Measurements from ENCODE around the gene AGAP1.

The AGAP1 gene

DNA sequence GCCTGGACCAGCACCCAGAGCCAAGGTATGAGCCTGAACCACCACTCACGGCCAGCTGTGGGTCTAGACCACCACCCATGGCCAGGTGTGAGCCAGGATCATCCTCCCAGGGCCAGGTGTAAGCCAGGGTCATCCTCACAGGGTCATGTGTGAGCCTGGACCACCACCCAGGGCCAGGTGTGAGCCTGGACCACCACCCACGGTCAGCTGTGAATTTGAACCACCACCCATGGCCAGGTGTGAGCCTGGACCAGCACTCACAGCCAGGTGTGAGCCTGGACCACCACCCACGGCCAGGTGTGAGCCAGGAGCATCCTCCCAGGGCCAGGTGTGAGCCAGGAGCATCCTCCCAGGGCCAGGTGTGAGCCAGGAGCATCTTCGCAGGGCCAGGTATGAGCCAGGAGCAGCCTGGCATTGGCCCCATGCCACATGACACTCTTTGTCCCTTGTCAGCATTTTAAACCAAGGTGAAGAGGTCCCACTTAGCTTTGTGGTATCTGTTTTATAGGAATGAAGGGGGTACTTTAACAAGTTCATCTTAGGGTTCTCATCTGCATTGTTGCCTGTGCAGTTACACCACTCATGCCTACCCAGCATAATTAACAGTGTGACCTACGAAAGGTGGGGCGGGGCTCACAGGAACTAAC is 71.2 kb downstream of the AGAP1 start:
- H3K27me3 Mint-ChIP-seq: no peaks in the 10 kb centered on the region
- DNase-seq (ENCODE audit: low spot score in 2 of 2) (no peak), ATAC-seq (replicated peaks; ENCODE audit: extremely low read depth, poor library complexity, severe bottlenecking) (no peak)
- H3K36me3 Mint-ChIP-seq (ENCODE audit: insufficient read depth): no peaks in the 10 kb centered on the region
- H3K4me3 Mint-ChIP-seq: no peak overlapping the region
- no peak overlapping the region for H3K27ac Mint-ChIP-seq (ENCODE audit: low read depth)
- H3K9me3 Mint-ChIP-seq: no peaks in the 10 kb centered on the region
- peaks cover 17% of the 10 kb centered on the region for H3K4me1 Mint-ChIP-seq

DNA sequence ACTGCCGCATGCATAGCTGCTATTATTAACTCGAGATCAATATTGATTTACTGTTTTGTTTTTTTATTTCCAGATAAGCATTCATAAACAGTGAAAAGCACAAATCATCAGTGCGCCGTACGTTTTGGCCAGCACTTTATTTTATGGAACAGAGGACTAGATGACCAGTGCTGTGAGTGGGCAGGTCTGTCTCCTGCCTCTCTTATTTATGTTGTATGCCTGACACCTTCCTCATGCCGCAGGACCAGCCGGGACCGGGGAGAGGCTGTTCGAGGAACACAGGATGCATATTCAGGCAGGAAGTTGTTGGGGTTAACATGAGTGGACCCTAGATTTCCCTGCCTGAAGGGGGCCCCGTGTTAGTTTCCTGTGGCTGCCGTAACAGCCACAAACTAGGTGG is 72.6 kb downstream of the AGAP1 start:
- Mint-ChIP-seq H3K36me3 (ENCODE audit: insufficient read depth) (no peaks in the 10 kb centered on the region), H3K27ac (ENCODE audit: low read depth) (no peak overlapping the region), H3K27me3 (no peaks in the 10 kb centered on the region), H3K4me3 (no peak overlapping the region), H3K9me3 (no peaks in the 10 kb centered on the region), H3K4me1 (peaks cover 17% of the 10 kb centered on the region)
- DNase-seq (ENCODE audit: low spot score in 2 of 2) (no peak), ATAC-seq (replicated peaks; ENCODE audit: extremely low read depth, poor library complexity, severe bottlenecking) (no peak)

DNA sequence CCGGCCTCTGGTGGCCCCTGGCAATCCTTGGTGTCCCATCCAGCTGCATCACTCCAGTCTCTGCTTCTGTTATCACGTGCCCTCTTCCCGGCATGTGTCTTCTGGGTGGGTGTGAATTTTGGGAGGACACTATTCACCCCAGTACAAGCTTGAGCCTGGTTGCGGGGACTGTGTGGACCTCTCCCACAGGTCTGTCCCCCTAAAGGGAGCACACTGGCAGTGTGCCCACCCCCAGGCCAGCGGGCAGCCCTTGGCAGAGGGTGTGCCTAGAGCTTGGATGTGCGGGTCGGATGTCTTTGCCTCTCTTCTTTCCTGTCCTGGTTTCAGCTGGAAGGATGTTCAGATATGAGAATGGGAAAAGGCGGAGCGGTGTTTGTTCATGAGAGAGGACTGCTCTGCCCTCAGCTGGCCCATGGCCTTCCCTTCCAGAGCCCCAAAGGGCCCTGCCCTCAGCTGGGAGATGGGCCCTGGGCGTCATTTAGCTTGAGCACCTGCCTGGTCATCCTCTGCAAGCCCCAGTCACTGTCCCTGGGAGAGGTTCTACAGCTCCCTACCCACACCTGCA is 73.2 kb downstream of the AGAP1 start:
- H3K27me3 Mint-ChIP-seq: no peaks in the 10 kb centered on the region
- H3K9me3 Mint-ChIP-seq: no peaks in the 10 kb centered on the region
- no peak for DNase-seq (ENCODE audit: low spot score in 2 of 2)
- ATAC-seq (replicated peaks; ENCODE audit: extremely low read depth, poor library complexity, severe bottlenecking): no peak
- H3K36me3 Mint-ChIP-seq (ENCODE audit: insufficient read depth): no peaks in the 10 kb centered on the region
- no peak overlapping the region for H3K4me3 Mint-ChIP-seq
- peaks cover 17% of the 10 kb centered on the region for H3K4me1 Mint-ChIP-seq
- no peak overlapping the region for H3K27ac Mint-ChIP-seq (ENCODE audit: low read depth)

DNA sequence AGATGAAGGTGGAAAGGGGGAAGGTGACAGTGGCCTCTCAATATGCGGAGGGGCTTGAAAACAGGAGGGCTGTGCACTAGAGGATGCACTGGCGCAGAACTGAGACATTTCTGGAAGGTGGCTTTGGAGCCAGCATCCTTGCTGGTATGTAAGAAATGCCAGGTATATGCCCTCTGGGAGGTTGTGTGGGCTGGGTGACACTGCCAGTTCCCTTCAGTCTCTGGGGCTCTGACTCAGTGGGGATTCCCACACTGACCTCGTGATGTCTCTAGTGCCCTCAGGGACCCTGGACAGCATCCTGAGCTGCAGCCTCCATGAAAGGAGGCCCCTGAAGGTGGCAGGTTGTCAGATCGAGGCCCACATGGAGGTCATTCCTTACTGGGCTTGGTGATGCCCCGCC is 74.0 kb downstream of the AGAP1 start:
- Mint-ChIP-seq H3K9me3 (no peaks in the 10 kb centered on the region), H3K4me3 (no peak overlapping the region), H3K27ac (ENCODE audit: low read depth) (no peak overlapping the region), H3K36me3 (ENCODE audit: insufficient read depth) (no peaks in the 10 kb centered on the region), H3K27me3 (no peaks in the 10 kb centered on the region), H3K4me1 (peaks cover 17% of the 10 kb centered on the region)
- DNase-seq (ENCODE audit: low spot score in 2 of 2) (no peak), ATAC-seq (replicated peaks; ENCODE audit: extremely low read depth, poor library complexity, severe bottlenecking) (no peak)

DNA sequence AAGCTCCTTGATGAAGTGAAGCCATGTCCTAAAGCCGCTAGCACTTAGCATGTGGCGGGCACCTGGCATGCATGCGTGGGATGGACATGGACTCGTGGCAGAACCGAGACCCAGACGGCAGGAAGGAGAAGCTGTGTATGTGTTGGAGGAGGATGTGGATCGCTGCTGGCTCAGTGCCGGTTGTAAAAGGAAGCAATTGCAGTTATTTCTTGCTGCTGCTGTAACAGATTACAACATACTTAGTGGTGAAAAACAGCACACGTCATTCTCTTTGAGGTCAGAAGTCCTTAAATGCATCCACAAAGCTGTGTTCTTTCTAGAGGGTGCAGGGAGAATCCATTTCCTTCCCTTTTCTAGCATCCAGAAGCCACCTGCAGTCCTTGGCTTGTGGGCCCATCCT is 74.6 kb downstream of the AGAP1 start:
- ATAC-seq (replicated peaks; ENCODE audit: extremely low read depth, poor library complexity, severe bottlenecking) (no peak), DNase-seq (ENCODE audit: low spot score in 2 of 2) (no peak)
- H3K9me3 Mint-ChIP-seq: no peaks in the 10 kb centered on the region
- H3K36me3 Mint-ChIP-seq (ENCODE audit: insufficient read depth): no peaks in the 10 kb centered on the region
- no peak overlapping the region for H3K27ac Mint-ChIP-seq (ENCODE audit: low read depth)
- H3K27me3 Mint-ChIP-seq: no peaks in the 10 kb centered on the region
- H3K4me1 Mint-ChIP-seq: peaks cover 12% of the 10 kb centered on the region
- H3K4me3 Mint-ChIP-seq: no peak overlapping the region

DNA sequence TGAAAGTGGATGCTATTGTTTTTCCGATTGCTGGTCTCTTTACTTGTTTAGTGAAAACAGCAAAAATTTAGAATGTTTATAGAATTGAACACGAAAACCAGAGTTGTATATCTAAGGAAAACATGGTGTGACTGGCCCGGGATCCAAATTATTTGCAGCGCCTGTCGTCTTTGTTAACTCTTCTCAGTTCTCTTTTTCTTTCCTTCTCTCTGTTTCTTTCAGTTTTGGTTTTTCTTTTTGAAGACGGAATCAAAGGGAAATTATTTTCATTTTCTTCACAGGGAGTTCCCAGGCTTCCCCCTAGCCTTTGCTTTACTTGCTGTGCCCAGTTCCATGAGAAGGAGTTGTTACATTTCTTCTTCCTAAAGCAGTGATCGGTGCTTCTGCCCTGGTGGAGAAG is 76.0 kb downstream of the AGAP1 start:
- no peak for DNase-seq (ENCODE audit: low spot score in 2 of 2)
- H3K4me1 Mint-ChIP-seq: peaks cover 11% of the 10 kb centered on the region
- no peaks in the 10 kb centered on the region for H3K9me3 Mint-ChIP-seq
- no peak for ATAC-seq (replicated peaks; ENCODE audit: extremely low read depth, poor library complexity, severe bottlenecking)
- no peaks in the 10 kb centered on the region for H3K36me3 Mint-ChIP-seq (ENCODE audit: insufficient read depth)
- no peak overlapping the region for H3K4me3 Mint-ChIP-seq
- H3K27me3 Mint-ChIP-seq: no peaks in the 10 kb centered on the region
- H3K27ac Mint-ChIP-seq (ENCODE audit: low read depth): no peak overlapping the region

DNA sequence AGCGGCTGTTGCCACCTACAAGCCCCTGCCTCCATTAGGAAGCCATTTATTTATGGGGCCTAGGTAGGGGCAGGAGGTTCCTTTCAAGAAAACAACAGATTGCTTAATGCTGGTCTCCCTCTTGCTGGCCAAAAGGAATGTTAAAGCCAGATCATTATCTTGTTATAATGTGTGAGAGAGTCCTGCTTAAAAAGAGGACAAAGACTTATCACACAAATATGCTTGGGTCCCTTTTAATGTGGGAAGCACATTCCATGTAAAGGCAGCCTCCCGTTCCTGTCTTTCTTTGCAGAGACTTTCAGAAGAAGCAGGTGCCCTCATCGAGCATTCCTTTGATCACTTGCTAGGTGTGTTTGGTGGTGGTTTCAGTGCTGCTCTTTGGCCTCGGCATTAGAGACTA is 76.4 kb downstream of the AGAP1 start:
- H3K36me3 Mint-ChIP-seq (ENCODE audit: insufficient read depth): no peaks in the 10 kb centered on the region
- no peak overlapping the region for H3K4me3 Mint-ChIP-seq

DNA sequence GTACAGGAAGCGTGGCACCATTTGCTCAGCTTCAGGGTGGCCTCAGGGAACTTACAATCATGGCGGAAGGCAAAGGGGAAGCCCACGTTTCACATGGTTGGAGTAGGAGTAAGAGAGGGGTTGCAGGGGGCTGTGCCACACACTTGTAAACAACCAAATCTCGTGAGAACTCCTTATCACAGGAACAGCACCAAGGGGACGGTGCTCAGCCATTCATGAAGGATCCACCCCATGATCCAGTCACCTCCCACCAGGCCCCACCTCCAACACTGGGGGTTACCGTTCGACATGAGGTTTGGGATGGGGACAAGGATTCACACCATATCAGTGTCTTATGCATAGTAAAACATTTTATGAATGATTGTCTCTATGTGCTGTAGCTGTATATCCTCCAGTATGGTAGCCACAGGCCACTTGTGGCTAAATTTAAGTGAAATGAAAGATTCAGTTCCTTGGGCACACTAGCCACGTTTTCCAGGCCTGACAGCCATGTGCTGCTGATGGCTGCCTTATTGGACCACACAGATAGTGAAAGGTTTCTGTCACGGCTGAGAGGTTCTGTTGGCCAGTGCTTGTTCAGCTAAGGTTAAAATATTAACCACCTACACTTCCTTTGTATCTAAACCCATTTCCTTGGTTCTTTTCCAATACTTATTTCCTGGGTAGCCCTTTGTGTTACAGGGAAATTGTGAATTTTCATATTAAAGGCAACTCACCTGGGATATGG is 77.3 kb downstream of the AGAP1 start:
- DNase-seq (ENCODE audit: low spot score in 2 of 2): no peak
- H3K4me1 Mint-ChIP-seq: peaks cover 11% of the 10 kb centered on the region
- no peak for ATAC-seq (replicated peaks; ENCODE audit: extremely low read depth, poor library complexity, severe bottlenecking)
- H3K9me3 Mint-ChIP-seq: no peaks in the 10 kb centered on the region
- H3K27me3 Mint-ChIP-seq: no peaks in the 10 kb centered on the region
- H3K4me3 Mint-ChIP-seq: no peak overlapping the region
- no peak overlapping the region for H3K27ac Mint-ChIP-seq (ENCODE audit: low read depth)
- H3K36me3 Mint-ChIP-seq (ENCODE audit: insufficient read depth): no peaks in the 10 kb centered on the region

More for the DNA sequence above, 76.4 kb downstream of the AGAP1 start:
- no peak for ATAC-seq (replicated peaks; ENCODE audit: extremely low read depth, poor library complexity, severe bottlenecking)
- DNase-seq (ENCODE audit: low spot score in 2 of 2): no peak
- Mint-ChIP-seq H3K27ac (ENCODE audit: low read depth) (no peak overlapping the region), H3K27me3 (no peaks in the 10 kb centered on the region), H3K9me3 (no peaks in the 10 kb centered on the region), H3K4me1 (peaks cover 11% of the 10 kb centered on the region)

DNA sequence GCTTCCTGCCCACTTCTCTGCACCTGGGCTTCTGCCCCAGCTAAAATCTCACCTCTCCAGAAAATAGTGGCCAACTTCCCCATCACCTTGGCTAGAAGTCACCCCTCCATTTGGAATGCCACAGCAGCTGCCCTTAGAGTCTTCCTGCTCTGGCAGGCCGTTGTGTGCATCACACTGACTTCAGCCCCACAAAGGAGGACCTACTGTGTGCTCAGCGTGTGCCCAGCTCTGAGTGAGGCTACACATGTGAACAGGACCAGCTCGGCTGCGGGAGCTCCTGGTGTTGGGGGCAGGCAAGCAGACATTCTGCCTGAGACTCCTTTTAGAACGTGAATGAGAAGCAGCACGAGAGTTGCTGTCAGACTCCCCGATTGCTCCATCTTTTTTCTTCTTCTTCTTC is 78.7 kb downstream of the AGAP1 start:
- Mint-ChIP-seq H3K27me3 (no peaks in the 10 kb centered on the region), H3K4me1 (peaks cover 7% of the 10 kb centered on the region), H3K27ac (ENCODE audit: low read depth) (peak overlapping the region; percentile 7), H3K4me3 (no peak overlapping the region), H3K36me3 (ENCODE audit: insufficient read depth) (no peaks in the 10 kb centered on the region), H3K9me3 (no peaks in the 10 kb centered on the region)
- no peak for ATAC-seq (replicated peaks; ENCODE audit: extremely low read depth, poor library complexity, severe bottlenecking)
- no peak for DNase-seq (ENCODE audit: low spot score in 2 of 2)

DNA sequence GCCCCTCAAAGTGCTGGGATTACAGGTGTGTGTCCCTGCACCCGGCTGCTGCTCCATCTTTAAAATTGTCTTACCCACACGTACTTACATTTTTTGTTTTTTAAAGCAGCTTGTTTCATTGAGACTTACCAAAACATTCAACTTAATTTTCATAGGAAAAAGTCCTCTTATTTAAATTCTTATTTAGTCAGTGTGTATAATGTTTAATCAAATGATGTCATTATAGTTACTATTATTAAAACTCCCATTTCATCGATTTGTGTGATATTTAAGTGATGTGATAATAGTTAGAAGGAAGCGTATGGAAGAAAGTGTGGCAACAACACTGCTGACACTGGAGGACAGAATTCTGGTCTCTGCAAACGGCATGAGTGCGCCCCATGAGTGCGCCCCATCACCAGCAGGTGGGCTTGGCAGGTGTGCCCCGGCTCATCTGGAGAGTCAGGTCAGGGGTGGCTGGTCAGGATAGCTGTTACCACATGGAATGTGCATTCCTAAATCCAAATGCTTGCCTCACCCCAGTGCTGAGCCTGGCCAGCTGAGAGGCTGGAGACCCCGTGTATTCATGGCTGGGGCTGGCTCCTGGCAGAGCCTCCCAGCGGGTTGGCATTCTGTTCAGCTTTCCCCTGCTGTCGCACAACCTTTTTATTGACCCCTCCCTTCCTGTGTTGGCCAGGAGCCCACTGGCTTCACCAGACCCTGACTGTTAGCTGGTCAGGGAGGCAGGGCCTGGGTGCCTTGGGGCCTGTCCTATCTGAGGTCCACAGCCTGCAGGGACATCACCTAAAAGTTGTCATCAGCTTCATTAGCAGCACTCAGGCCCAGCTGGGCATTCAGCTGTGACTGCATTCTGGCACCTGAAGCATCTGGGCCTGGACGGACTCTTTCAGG is 79.7 kb downstream of the AGAP1 start:
- Mint-ChIP-seq H3K9me3 (no peaks in the 10 kb centered on the region), H3K36me3 (ENCODE audit: insufficient read depth) (no peaks in the 10 kb centered on the region), H3K4me3 (no peak overlapping the region), H3K27ac (ENCODE audit: low read depth) (peak overlapping the region; percentile 7), H3K4me1 (peaks cover 6% of the 10 kb centered on the region), H3K27me3 (no peaks in the 10 kb centered on the region)
- DNase-seq (ENCODE audit: low spot score in 2 of 2) (no peak), ATAC-seq (replicated peaks; ENCODE audit: extremely low read depth, poor library complexity, severe bottlenecking) (no peak)

DNA sequence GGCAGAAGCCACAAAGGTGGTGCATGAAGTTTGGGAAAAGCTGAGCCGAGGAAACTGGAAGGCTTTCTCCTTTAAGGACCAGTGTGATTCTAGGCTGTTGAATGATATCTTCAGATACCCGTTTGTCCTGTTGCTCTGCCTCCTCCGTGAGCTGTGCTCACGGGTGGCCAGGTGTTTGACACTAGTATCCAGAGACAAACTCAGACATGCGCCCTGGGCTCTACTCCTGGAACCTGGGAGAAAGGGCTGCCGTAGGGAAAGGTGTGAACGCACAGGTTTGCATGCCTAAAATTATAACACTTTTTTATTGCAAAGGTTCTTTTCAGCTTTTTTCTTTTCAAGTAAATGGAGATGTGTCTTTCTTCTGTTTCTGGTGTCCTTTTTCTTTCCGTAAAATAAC is 81.6 kb downstream of the AGAP1 start:
- Mint-ChIP-seq H3K4me3 (no peak overlapping the region), H3K4me1 (peaks cover 14% of the 10 kb centered on the region), H3K9me3 (no peaks in the 10 kb centered on the region), H3K27ac (ENCODE audit: low read depth) (no peak overlapping the region), H3K36me3 (ENCODE audit: insufficient read depth) (no peaks in the 10 kb centered on the region), H3K27me3 (no peaks in the 10 kb centered on the region)
- DNase-seq (ENCODE audit: low spot score in 2 of 2) (no peak), ATAC-seq (replicated peaks; ENCODE audit: extremely low read depth, poor library complexity, severe bottlenecking) (no peak)

DNA sequence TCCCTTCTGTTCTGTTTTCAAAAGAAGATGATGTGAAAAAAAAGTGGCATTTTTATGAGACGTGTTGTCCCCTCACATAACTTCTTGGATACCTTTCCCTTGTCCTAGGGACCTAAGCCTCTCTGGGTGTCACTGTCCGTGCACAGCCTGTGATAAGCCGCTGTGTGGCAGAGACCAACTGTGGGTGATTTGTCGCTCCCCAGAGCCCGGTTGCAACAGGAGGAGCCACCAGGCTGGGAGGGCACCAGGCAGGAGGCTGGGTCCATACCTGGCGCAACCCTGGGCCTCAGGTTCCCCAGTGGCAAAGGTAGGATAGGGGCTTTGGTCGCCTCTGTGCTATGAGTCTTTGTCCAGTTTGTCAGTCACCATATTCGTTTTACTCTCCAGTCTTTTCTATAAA is 82.1 kb downstream of the AGAP1 start:
- H3K4me1 Mint-ChIP-seq: peaks cover 18% of the 10 kb centered on the region
- H3K27me3 Mint-ChIP-seq: no peaks in the 10 kb centered on the region
- H3K9me3 Mint-ChIP-seq: no peaks in the 10 kb centered on the region
- no peaks in the 10 kb centered on the region for H3K36me3 Mint-ChIP-seq (ENCODE audit: insufficient read depth)
- H3K4me3 Mint-ChIP-seq: no peak overlapping the region
- no peak for DNase-seq (ENCODE audit: low spot score in 2 of 2)
- ATAC-seq (replicated peaks; ENCODE audit: extremely low read depth, poor library complexity, severe bottlenecking): no peak
- no peak overlapping the region for H3K27ac Mint-ChIP-seq (ENCODE audit: low read depth)
